Activated CD4-positive, alpha-beta memory T cell treated with anti-CD3 and anti-CD28 coated beads, Interleukin-2, amount 10 ng/mL, durations not matched to agents 7 days and 5 days (primary cell): ENCODE measurements around the gene TAF6. TPM values are rescaled to one million over a fixed set of nuclear protein-coding genes. Genes with fewer than 3 reads are reported as not detected.
A peak's percentile ranks its signal among the peaks of the same experiment; 100 is the strongest.

Experiments used
- CTCF ChIA-PET: fragments of 350-600 bp; sonication (Branson Sonifier 250); formaldehyde crosslinking; loops from one replicate; lab custom pipeline; 2021; ENCODE audit warnings: antibody characterized with exemption, inconsistent platforms; lab: Charles Lee
- POLR2A ChIA-PET: fragments of 350-600 bp; sonication (Branson Sonifier 250); formaldehyde crosslinking; loops from one replicate; lab custom pipeline; 2021; ENCODE audit warnings: antibody characterized with exemption; lab: Charles Lee
- DNase-seq: peaks from one replicate; pipeline ENCODE4 v3.0.0-alpha.2; 2020
- H3K27ac Mint-ChIP-seq: one replicate; pipeline ENCODE4 v1.8.0; 2021; ENCODE audit warnings: mild to moderate bottlenecking, mixed read lengths
- H3K27me3 Mint-ChIP-seq: one replicate; pipeline ENCODE4 v1.8.0; 2021; ENCODE audit warnings: mixed read lengths
- H3K36me3 Mint-ChIP-seq: one replicate; pipeline ENCODE4 v1.8.0; 2021; ENCODE audit warnings: low read depth, mixed read lengths
- H3K4me1 Mint-ChIP-seq: one replicate; pipeline ENCODE4 v1.8.0; 2021; ENCODE audit warnings: mixed read lengths
- H3K4me3 Mint-ChIP-seq: one replicate; pipeline ENCODE4 v1.8.0; 2021; ENCODE audit warnings: mild to moderate bottlenecking, mixed read lengths
- H3K9me3 Mint-ChIP-seq: one replicate; pipeline ENCODE4 v1.8.0; 2021; ENCODE audit warnings: mixed read lengths
- total RNA-seq, 2 experiments: library from RNA; stranded (reverse); gene quantifications; one replicate each; pipeline ENCODE4 v1.2.3, GENCODE V29; 2021

The TAF6 gene
- total RNA-seq, 2 experiments from 2014 or later, result 54.6 to 56.5 TPM

- no peaks in the 10 kb centered on the region for H3K9me3 Mint-ChIP-seq
Observed at GRCh38 chr7:100088621-100089457, 30.3 kb downstream of the TAF6 start, which contains the start of gene COPS6. TSS of gene COPS6 (plus strand) at chr7:100088969. CDS start at chr7:100088991, 22 bp downstream.

GRCh38 chr7:100088095-100088620 is 31.0 kb downstream of the TAF6 start:
- H3K9me3 Mint-ChIP-seq, result no peaks in the 10 kb centered on the region
- DNase-seq, result no peak
- POLR2A ChIA-PET, result interaction anchor here (0.7 to 11.1 kb wide), 6 partner anchors 9 to 73 kb away, joined by 3 to 169 read pairs (median 4); partner anchors contain the start of genes AP4M1, MBLAC1, MCM7 and ZKSCAN1

More at GRCh38 chr7:100088621-100089457, 30.3 kb downstream of the TAF6 start, which contains the start of gene COPS6:
- H3K27ac Mint-ChIP-seq, result peak within 1 kb of the TSS; percentile 83
- H3K36me3 Mint-ChIP-seq, result peaks cover 44% of the 10 kb centered on the region
- H3K27me3 Mint-ChIP-seq, result no peaks in the 10 kb centered on the region
- ChIA-PET POLR2A (interaction anchor here (0.7 to 11.1 kb wide), 8 partner anchors 9 to 74 kb away, joined by 3 to 169 read pairs (median 4); partner anchors contain the start of genes AP4M1, MBLAC1, MCM7 and ZKSCAN1), CTCF (interaction anchor here (1.0 to 1.5 kb wide), 4 partner anchors 12 to 319 kb away, joined by 3 to 6 read pairs (median 4); partner anchors contain the start of genes AP4M1 and MCM7)
- H3K4me1 Mint-ChIP-seq, result peaks cover 41% of the 10 kb centered on the region
- peak; percentile 85 for DNase-seq
- peak within 1 kb of the TSS; percentile 89 for H3K4me3 Mint-ChIP-seq

GRCh38 chr7:100087055-100087750 is 32.0 kb downstream of the TAF6 start:
- Mint-ChIP-seq H3K9me3 (no peaks in the 10 kb centered on the region), H3K4me3 (peak overlapping the region; percentile 28), H3K27ac (peak overlapping the region; percentile 4), H3K36me3 (peaks cover 28% of the 10 kb centered on the region), H3K4me1 (peaks cover 44% of the 10 kb centered on the region), H3K27me3 (peaks cover 3% of the 10 kb centered on the region)
- DNase-seq, result no peak
- ChIA-PET CTCF (interaction anchor here (0.6 to 1.4 kb wide), 2 partner anchors 54 to 321 kb away, joined by 3 to 4 read pairs; no protein-coding TSS in a partner anchor), POLR2A (interaction anchor here (1.4 to 11.1 kb wide), 2 partner anchors 10 to 14 kb away, joined by 3 to 169 read pairs; partner anchors contain the start of genes AP4M1 and MCM7)

More at GRCh38 chr7:100088095-100088620, 31.0 kb downstream of the TAF6 start:
- no peaks in the 10 kb centered on the region for H3K27me3 Mint-ChIP-seq
- H3K36me3 Mint-ChIP-seq, result peaks cover 38% of the 10 kb centered on the region
- H3K4me3 Mint-ChIP-seq, result peak overlapping the region; percentile 89
- H3K4me1 Mint-ChIP-seq, result peaks cover 39% of the 10 kb centered on the region
- CTCF ChIA-PET, result interaction anchor here (1.0 to 1.4 kb wide), 3 partner anchors 43 to 320 kb away, joined by 4 to 6 read pairs (median 4); no protein-coding TSS in a partner anchor
- peak overlapping the region; percentile 83 for H3K27ac Mint-ChIP-seq

- no peak overlapping the region for H3K27ac Mint-ChIP-seq
- H3K36me3 Mint-ChIP-seq, result peaks cover 17% of the 10 kb centered on the region
- ChIA-PET POLR2A (interaction anchor here (0.7 to 11.1 kb wide), 3 partner anchors 10 to 166 kb away, joined by 3 to 169 read pairs (median 3); partner anchors contain the start of genes AP4M1, MCM7 and TRIM4), CTCF (no interaction called here)
- no peaks in the 10 kb centered on the region for H3K9me3 Mint-ChIP-seq
- H3K4me1 Mint-ChIP-seq, result peaks cover 41% of the 10 kb centered on the region
- no peak overlapping the region for H3K4me3 Mint-ChIP-seq
- peaks cover 3% of the 10 kb centered on the region for H3K27me3 Mint-ChIP-seq
- DNase-seq, result no peak
Observed at GRCh38 chr7:100085515-100085914, 33.6 kb downstream of the TAF6 start.

- ChIA-PET POLR2A (interaction anchor here (0.6 to 11.1 kb wide), 11 partner anchors 10 to 347 kb away, joined by 3 to 169 read pairs (median 5); partner anchors contain the start of genes AP4M1, MBLAC1, MCM7 and MEPCE), CTCF (interaction anchor here (0.6 to 1.7 kb wide), 18 partner anchors 9 to 623 kb away, joined by 3 to 21 read pairs (median 4); partner anchors contain the start of genes AP4M1, MCM7, POP7 and ZSCAN21)
- Mint-ChIP-seq H3K27me3 (peaks cover 3% of the 10 kb centered on the region), H3K9me3 (no peaks in the 10 kb centered on the region), H3K4me3 (peak overlapping the region; percentile 81), H3K36me3 (peaks cover 22% of the 10 kb centered on the region), H3K27ac (no peak overlapping the region), H3K4me1 (peaks cover 37% of the 10 kb centered on the region)
- DNase-seq, result no peak
Observed at GRCh38 chr7:100082978-100083377, 36.2 kb downstream of the TAF6 start.

- POLR2A ChIA-PET, result interaction anchor here (0.8 to 11.1 kb wide), 9 partner anchors 11 to 354 kb away, joined by 3 to 169 read pairs (median 7); partner anchors contain the start of genes AP4M1, MBLAC1, MCM7 and TRIM4
- Mint-ChIP-seq H3K4me3 (peak within 1 kb of the TSS; percentile 81), H3K27ac (peak within 1 kb of the TSS; percentile 79), H3K27me3 (peaks cover 3% of the 10 kb centered on the region), H3K36me3 (peaks cover 31% of the 10 kb centered on the region), H3K9me3 (no peaks in the 10 kb centered on the region), H3K4me1 (peaks cover 33% of the 10 kb centered on the region)
- CTCF ChIA-PET, result interaction anchor here (0.7 to 1.7 kb wide), 14 partner anchors 11 to 347 kb away, joined by 3 to 21 read pairs (median 4); partner anchors contain the start of genes AP4M1, MCM7 and ZSCAN21
- peak; percentile 98 for DNase-seq
Observed at GRCh38 chr7:100081535-100082102, 37.5 kb downstream of the TAF6 start, which contains the start of gene ZNF3. TSS of gene ZNF3 (minus strand) at chr7:100081723. CDS start at chr7:100077357, 4,366 bp downstream.

GRCh38 chr7:100080907-100081534 is 38.1 kb downstream of the TAF6 start:
- Mint-ChIP-seq H3K27ac (peak overlapping the region; percentile 79), H3K9me3 (no peaks in the 10 kb centered on the region), H3K4me1 (peaks cover 33% of the 10 kb centered on the region), H3K36me3 (peaks cover 37% of the 10 kb centered on the region), H3K4me3 (peak overlapping the region; percentile 81), H3K27me3 (peaks cover 3% of the 10 kb centered on the region)
- no peak for DNase-seq
- CTCF ChIA-PET, result interaction anchor here (0.7 kb wide), 1 partner anchor 10 kb away, joined by 3 read pairs; no protein-coding TSS in a partner anchor
- POLR2A ChIA-PET, result interaction anchor here (1.3 to 11.1 kb wide), 4 partner anchors 20 to 162 kb away, joined by 7 to 169 read pairs (median 12); partner anchors contain the start of genes AP4M1, MBLAC1, MCM7 and TRIM4

- Mint-ChIP-seq H3K9me3 (peaks cover 10% of the 10 kb centered on the region), H3K36me3 (peaks cover 56% of the 10 kb centered on the region), H3K4me3 (peak overlapping the region; percentile 6), H3K27ac (no peak overlapping the region), H3K4me1 (peaks cover 33% of the 10 kb centered on the region), H3K27me3 (peaks cover 3% of the 10 kb centered on the region)
- no peak for DNase-seq
- ChIA-PET POLR2A (interaction anchor here (1.0 kb wide), 1 partner anchor 64 kb away, joined by 3 read pairs; the partner anchor contains the start of gene ZKSCAN1), CTCF (no interaction called here)
Observed at GRCh38 chr7:100079024-100079560, 40.1 kb downstream of the TAF6 start.

GRCh38 chr7:100077205-100077604 is 42.0 kb downstream of the TAF6 start:
- Mint-ChIP-seq H3K4me3 (no peak overlapping the region), H3K27ac (no peak overlapping the region), H3K36me3 (peaks cover 75% of the 10 kb centered on the region), H3K4me1 (peaks cover 26% of the 10 kb centered on the region), H3K9me3 (peaks cover 21% of the 10 kb centered on the region), H3K27me3 (no peaks in the 10 kb centered on the region)
- no peak for DNase-seq
- ChIA-PET CTCF (interaction anchor here (0.6 kb wide), 1 partner anchor 8 kb away, joined by 3 read pairs; no protein-coding TSS in a partner anchor), POLR2A (no interaction called here)

GRCh38 chr7:100075418-100075817 is 43.7 kb downstream of the TAF6 start:
- H3K4me1 Mint-ChIP-seq, result peaks cover 15% of the 10 kb centered on the region
- POLR2A ChIA-PET, result interaction anchor here (1.0 to 1.1 kb wide), 2 partner anchors 13 to 157 kb away, joined by 3 to 4 read pairs; partner anchors contain the start of gene COPS6
- no peaks in the 10 kb centered on the region for H3K27me3 Mint-ChIP-seq
- no peak overlapping the region for H3K27ac Mint-ChIP-seq
- CTCF ChIA-PET, result interaction anchor here (1.2 kb wide), 1 partner anchor 82 kb away, joined by 3 read pairs; no protein-coding TSS in a partner anchor
- H3K9me3 Mint-ChIP-seq, result peaks cover 39% of the 10 kb centered on the region
- DNase-seq, result no peak
- H3K36me3 Mint-ChIP-seq, result peaks cover 87% of the 10 kb centered on the region
- H3K4me3 Mint-ChIP-seq, result no peak overlapping the region
